ENCODE data around the gene SLC2A2. TPM values are rescaled to one million over a fixed set of nuclear protein-coding genes. Genes with fewer than 3 reads are reported as not detected.

SLC2A2 gene
- total RNA-seq, 4 donors from 2014 or later: not detected

DNA sequence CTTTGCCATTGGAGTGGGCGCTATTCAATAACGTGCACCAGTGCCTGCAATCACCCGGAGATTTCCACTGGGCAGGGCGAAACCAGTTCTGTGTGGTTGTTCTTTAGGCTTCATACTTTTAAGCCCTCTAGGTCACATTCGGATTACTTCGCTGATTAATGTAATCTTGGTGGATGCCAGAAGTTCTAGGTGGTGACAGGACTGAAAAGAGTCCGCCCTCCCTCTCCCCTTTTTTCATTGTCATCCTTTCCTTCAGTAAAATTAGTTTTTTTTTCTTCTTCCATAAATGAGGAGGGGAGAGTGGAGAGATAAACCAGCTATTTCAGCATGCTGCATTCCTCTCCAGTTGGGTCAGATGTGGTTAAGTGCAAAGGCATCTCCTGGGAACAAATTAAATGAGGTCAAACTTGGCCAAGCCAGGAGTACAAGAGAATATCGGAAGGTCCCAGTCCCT lies 2.3 kb upstream of the SLC2A2 start:
- no peak for TF ChIP-seq CTCF (IDR thresholded peaks at IDR 0.05; ENCODE audit: low read depth)

- no peak for TF ChIP-seq CTCF (IDR thresholded peaks at IDR 0.05; ENCODE audit: low read depth)
These were observed 1.7 kb upstream of the SLC2A2 start for GRCh38 chr3:171028025-171028778.

- no peak for TF ChIP-seq CTCF (IDR thresholded peaks at IDR 0.05; ENCODE audit: low read depth)
These were observed 3.0 kb downstream of the SLC2A2 start for GRCh38 chr3:171023566-171023965.

DNA sequence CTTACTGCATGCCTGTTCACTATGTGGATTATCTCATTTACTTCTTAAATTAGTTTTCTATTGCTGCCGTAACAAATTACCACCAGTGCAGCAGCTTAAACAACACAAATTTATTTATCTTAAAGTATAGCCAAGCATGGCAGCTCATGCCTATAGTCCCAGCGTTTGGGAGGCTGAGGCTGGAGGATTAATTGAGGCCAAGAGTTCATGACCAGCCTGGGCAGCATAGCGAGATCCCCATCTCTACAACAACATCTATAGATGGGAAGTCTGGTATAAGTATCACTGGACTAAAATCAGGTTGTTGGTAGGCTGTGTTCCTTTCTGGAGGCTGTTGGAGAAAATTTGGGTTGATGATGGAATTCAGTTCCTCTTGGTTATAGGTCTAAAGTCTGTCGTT lies 5.1 kb downstream of the SLC2A2 start:
- TF ChIP-seq CTCF (IDR thresholded peaks at IDR 0.05; ENCODE audit: low read depth): no peak

- no peak for TF ChIP-seq CTCF (IDR thresholded peaks at IDR 0.05; ENCODE audit: low read depth)
These were observed 8.2 kb downstream of the SLC2A2 start for GRCh38 chr3:171018156-171018935.

DNA sequence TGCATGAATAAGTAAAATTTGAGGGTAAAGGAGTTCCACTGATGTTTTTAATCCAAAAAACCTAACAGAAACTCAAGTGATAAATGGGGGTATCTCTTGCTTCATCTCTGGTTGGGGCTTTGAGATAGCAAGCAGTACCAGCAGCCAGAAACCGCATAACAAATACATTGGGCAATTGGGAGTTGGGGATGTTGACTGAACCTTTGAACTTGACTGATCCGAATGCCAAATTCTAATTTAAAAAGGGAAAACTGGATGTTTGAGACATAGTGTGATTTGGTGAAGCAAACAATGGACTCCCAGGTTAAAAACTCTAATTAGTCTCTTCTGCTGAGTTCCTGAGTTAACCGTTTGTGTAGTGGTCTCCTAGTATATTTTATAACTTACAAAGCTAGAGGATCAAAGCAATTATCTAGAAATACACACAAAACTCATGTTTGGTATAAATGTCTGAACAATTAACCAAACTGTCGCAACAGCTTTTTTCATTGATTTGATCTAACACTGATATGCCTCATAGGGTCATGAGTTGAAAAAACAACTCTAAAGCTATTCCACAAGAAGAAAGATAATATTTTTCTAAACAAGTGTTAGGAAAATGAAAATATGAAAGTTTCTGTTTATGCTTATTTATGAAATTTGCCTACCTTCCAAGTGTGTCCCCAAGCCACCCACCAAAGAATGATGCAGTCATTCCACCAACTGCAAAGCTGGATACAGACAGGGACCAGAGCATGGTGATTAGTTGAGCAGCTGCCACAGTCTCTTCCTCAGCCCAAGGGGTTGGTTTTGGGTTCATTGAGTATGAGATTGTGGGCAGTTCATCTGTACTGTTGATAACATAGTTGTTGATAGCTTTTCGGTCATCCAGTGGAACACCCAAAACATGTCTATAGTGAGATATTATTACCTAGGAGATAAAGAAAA lies 12.4 kb downstream of the SLC2A2 start:
- no peak for TF ChIP-seq CTCF (IDR thresholded peaks at IDR 0.05; ENCODE audit: low read depth)
